Central memory CD8-positive, alpha-beta T cell (primary cell): Measurements from ENCODE around the gene CYB5RL.
A peak's percentile ranks its signal among the peaks of the same experiment; 100 is the strongest.

Experiments used
- ATAC-seq: fragments of 150-1000 bp; cut with Tn5 transposase; replicated peaks from 2 replicates; pipeline ENCODE4 v1.10.0; 2022; ENCODE audit warnings: mild to moderate bottlenecking, moderate FRiP score, moderate number of reproducible peaks; ENCODE audit not compliant: poor library complexity, severe bottlenecking; ENCODE audit errors: extremely low read depth
- DNase-seq, 2 donors: peaks; one replicate each; pipeline ENCODE4 v3.0.0; 2021; ENCODE audit warnings: low spot score in 2 of 2
- H3K27ac Mint-ChIP-seq: one replicate; pipeline ENCODE4 v1.8.0; 2022; ENCODE audit warnings: low read depth, mild to moderate bottlenecking, moderate library complexity, mixed read lengths
- H3K27me3 Mint-ChIP-seq: one replicate; pipeline ENCODE4 v1.8.0; 2022; ENCODE audit warnings: mixed read lengths
- H3K36me3 Mint-ChIP-seq: one replicate; pipeline ENCODE4 v1.8.0; 2022; ENCODE audit warnings: mild to moderate bottlenecking, moderate library complexity, mixed read lengths; ENCODE audit not compliant: insufficient read depth
- H3K4me1 Mint-ChIP-seq: one replicate; pipeline ENCODE4 v1.8.0; 2022; ENCODE audit warnings: mixed read lengths
- H3K4me3 Mint-ChIP-seq: one replicate; pipeline ENCODE4 v1.8.0; 2022; ENCODE audit warnings: mild to moderate bottlenecking, moderate library complexity, mixed read lengths
- H3K9me3 Mint-ChIP-seq: one replicate; pipeline ENCODE4 v1.8.0; 2022; ENCODE audit warnings: mixed read lengths

CYB5RL gene

DNA sequence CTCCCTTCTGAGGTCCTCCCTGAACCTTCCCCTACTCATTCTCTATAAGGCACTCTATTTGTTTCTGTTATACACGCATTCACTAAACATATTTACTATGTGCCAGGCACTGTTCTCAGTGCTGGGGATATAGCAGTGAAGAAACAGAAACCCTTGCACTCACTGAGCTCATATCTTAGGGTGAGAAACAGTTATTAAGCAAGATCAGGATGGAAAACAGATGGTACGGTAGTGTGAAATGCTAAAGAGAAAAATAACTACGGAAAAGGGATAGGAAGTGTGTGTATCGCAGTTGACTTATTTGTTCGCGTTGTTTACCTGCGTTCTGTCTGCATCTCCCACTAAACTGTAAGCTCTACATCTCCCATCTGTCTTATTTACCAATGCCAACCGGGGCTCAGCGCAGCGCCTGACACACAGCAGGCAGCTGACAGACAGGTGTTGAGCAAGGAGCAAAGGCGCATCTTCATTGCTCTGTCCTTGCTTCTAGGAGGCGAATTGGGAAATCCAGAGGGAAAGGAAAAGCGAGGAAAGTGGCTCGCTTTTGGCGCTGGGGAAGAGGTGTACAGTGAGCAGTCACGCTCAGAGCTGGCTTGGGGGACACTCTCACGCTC is 572 bp downstream of the CYB5RL start:
- Mint-ChIP-seq H3K4me3 (peak overlapping the region; percentile 93), H3K4me1 (peaks cover 36% of the 10 kb centered on the region), H3K27me3 (no peaks in the 10 kb centered on the region), H3K9me3 (no peaks in the 10 kb centered on the region), H3K36me3 (peaks cover 20% of the 10 kb centered on the region), H3K27ac (peak overlapping the region; percentile 92)
- ATAC-seq, result no peak
- DNase-seq, result no peak

DNA sequence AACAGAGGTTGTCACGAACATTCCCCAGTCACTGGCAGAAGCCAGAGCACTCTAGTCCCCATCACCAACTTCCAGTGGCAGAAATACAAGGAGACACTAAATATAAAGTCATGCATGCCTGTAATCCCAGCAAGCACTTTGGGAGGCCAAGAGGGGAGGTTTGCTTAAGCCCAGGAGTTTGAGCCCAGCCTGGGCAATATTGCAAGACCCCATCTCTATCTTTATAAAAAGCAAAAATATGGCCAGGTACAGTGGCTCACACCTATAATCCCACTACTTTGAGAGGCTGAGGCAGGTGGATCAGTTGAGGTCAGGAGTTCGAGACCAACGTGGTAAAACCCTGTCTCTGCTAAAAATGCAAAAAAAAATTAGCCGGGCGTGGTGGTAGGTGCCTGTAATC is 6.4 kb downstream of the CYB5RL start:
- no peak for ATAC-seq
- Mint-ChIP-seq H3K27ac (no peak overlapping the region), H3K9me3 (no peaks in the 10 kb centered on the region), H3K27me3 (no peaks in the 10 kb centered on the region), H3K36me3 (peaks cover 17% of the 10 kb centered on the region), H3K4me3 (no peak overlapping the region), H3K4me1 (peaks cover 5% of the 10 kb centered on the region)
- DNase-seq, result no peak

DNA sequence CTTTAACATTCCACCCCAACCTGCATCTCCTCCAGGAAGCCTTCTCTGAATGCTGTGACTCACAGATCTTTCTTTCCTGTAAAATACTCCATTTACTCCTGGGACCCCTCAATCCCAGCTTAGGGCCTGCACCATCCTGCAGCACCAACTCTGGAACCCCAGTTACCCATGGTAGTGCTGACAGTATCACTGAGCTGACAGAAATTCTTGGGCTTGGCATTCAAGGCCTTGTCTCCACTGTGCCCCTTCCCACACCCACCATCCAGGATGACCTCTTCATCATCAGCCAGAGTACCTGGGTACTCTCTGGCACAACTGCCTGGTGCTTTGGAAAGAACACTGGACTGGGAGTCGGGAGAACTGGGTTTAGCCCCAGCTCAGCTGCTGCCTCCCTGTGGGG is 8.3 kb downstream of the CYB5RL start:
- Mint-ChIP-seq H3K9me3 (no peaks in the 10 kb centered on the region), H3K4me1 (peaks cover 5% of the 10 kb centered on the region), H3K4me3 (no peak overlapping the region), H3K27me3 (no peaks in the 10 kb centered on the region), H3K36me3 (peaks cover 19% of the 10 kb centered on the region), H3K27ac (no peak overlapping the region)
- no peak for DNase-seq
- ATAC-seq, result no peak

DNA sequence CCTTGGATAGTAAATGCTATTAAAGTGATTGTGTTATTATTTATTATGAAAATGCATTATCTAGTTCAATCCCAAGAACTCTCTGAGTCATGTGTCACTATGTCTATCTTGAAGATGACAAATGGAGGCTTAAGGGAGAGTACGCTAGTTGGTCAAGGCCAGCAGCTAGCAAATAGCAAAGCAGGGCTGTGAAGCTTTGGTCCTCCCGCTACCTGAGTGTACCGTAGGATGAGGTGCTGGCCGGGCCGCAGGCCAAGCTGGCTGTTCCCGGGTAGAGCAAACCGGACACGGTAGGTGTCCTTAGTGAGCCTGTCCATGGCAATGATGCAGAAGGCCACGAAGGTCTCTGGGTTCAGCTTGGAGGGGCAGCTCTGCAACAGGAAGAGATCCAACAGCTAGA is 9.3 kb downstream of the CYB5RL start:
- no peak overlapping the region for H3K27ac Mint-ChIP-seq
- peaks cover 5% of the 10 kb centered on the region for H3K4me1 Mint-ChIP-seq
- peaks cover 19% of the 10 kb centered on the region for H3K36me3 Mint-ChIP-seq
- H3K9me3 Mint-ChIP-seq, result no peaks in the 10 kb centered on the region
- no peak overlapping the region for H3K4me3 Mint-ChIP-seq
- DNase-seq (no peak), ATAC-seq (no peak)
- no peaks in the 10 kb centered on the region for H3K27me3 Mint-ChIP-seq

DNA sequence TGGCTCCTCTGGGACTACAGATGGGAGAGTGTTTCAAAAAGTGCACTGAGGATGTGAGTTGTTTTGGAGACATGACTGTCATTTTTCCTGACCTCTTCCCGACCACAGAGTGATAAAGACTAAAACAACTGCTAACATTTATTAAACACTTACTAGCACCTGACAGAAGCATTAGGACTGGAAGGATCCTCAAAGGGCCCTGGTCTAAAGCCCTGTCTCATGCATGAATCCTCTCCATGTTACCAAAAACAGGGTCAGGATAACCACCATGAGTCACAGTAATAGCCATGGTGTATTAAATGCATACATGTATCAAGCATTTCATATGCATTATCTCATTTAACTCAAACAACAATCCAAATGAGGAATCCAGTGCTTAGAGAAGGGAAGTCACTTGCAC is 11.5 kb downstream of the CYB5RL start:
- Mint-ChIP-seq H3K27ac (no peak overlapping the region), H3K9me3 (no peaks in the 10 kb centered on the region), H3K4me3 (no peak overlapping the region), H3K4me1 (peaks cover 5% of the 10 kb centered on the region), H3K27me3 (no peaks in the 10 kb centered on the region), H3K36me3 (peaks cover 14% of the 10 kb centered on the region)
- DNase-seq (no peak), ATAC-seq (no peak)

DNA sequence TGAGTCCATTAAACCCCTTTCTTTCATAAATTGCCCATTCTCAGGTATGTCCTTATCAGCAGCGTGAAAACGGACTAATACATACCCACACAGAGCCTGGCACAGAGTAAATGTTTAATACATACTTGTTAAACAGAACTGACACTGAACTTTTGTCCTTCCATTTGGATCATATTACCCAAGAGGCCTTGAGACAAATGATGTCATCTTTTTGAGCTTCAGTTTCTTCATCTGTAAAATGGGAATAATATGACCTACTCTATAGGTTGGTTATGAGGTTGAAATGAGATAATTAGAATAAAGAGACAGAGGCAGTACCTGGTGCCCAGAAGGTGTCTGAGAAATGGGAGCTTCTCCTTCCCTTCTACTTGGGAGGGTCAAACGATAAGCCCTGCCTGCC is 13.8 kb downstream of the CYB5RL start:
- H3K36me3 Mint-ChIP-seq, result peaks cover 10% of the 10 kb centered on the region
- peaks cover 5% of the 10 kb centered on the region for H3K4me1 Mint-ChIP-seq
- no peaks in the 10 kb centered on the region for H3K27me3 Mint-ChIP-seq
- no peaks in the 10 kb centered on the region for H3K9me3 Mint-ChIP-seq
- no peak overlapping the region for H3K27ac Mint-ChIP-seq
- no peak for DNase-seq
- no peak for ATAC-seq
- H3K4me3 Mint-ChIP-seq, result no peak overlapping the region

DNA sequence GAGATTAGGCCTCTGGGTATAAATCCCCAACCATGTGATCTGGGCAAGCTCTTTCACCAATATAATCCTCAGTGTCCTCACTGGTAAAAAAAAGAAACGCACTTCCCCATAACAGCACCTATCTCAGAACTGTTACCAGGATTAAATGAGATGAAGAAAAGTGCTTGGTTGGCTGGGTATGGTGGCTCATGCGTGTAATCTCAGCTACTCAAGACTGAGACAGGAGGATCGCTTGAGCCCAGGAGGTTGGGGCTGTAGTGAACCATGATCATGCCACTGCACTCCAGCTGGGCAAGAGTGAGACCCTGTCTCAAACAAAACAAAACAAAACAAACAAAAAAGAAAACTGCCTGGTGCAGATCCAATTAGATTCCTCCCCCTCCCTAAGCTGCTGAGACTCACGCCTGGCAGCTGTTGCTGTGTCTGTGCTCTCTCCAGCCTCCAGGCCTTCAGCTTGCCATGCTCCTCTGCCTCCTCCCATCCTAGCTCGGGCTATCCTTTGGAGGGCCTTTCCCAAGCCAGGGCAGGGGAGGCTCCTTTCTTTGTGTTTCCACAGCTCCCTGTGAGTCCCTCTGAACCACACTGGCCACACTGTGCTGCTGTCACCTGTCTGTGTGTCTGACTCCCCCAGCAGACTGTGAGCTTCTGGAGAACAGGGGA is 19.0 kb downstream of the CYB5RL start:
- no peak for DNase-seq
- peaks cover 4% of the 10 kb centered on the region for H3K36me3 Mint-ChIP-seq
- H3K27ac Mint-ChIP-seq, result no peak overlapping the region
- H3K9me3 Mint-ChIP-seq, result no peaks in the 10 kb centered on the region
- no peaks in the 10 kb centered on the region for H3K27me3 Mint-ChIP-seq
- no peak for ATAC-seq
- no peak overlapping the region for H3K4me3 Mint-ChIP-seq
- no peaks in the 10 kb centered on the region for H3K4me1 Mint-ChIP-seq

DNA sequence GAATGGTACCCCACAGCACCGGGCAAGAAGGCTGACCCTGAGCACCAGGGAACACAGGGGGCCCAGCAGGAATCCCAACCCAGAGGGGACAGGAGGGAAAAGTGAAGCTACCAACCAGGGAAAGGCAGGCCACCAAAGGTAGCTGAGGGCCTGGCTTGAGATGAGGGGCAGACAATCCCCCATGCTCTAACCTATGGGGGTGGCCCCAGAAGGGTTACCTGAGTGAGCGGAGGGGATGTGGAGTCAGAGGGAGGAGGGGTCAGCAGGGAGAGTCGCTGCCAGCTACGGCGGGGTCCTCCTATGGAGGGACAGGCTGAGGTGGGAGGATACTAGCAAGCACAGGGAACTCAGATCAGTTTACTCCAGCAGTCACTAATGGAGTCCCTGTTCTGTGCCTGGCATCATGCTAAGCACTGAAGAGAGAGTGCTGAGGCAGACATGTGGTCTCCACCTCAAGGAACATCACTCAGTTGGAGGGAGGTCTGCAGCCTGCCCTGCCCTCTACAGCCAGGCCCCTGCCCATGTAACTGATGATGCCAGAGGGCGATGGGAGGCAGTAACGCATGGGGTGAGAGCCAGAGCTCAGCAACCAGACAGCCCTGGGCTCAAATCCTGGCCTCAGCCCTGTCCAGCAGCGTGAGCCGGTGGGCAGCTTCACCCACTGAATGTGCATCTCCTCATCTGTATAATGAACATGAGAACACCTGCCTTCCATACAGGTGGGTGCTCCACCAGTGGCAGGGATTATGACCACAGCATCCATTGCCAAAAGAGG is 21.3 kb downstream of the CYB5RL start:
- DNase-seq (no peak), ATAC-seq (no peak)
- Mint-ChIP-seq H3K4me1 (no peaks in the 10 kb centered on the region), H3K27me3 (no peaks in the 10 kb centered on the region), H3K27ac (no peak overlapping the region), H3K4me3 (no peak overlapping the region), H3K36me3 (peaks cover 4% of the 10 kb centered on the region), H3K9me3 (no peaks in the 10 kb centered on the region)

DNA sequence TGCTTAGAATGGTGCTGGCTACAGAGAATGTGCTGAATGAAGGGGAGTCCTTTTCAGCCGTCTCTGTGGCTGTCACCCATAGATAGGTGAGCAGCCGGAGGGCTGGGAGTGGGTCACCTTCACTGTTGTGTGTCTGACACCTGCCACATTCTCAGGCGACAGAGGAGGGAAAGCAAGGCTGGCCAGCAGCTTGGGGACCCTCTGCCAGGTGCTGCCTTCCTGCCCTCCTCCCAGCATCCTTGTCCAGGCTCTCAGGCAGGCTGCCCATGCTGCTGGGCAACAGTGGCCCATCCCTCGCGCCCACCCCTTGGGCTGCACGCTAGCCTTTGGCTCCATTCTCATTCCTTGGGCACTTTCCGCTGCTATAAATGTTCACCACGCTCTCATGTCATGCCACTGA is 22.1 kb downstream of the CYB5RL start:
- Mint-ChIP-seq H3K36me3 (peaks cover 3% of the 10 kb centered on the region), H3K4me1 (no peaks in the 10 kb centered on the region), H3K9me3 (no peaks in the 10 kb centered on the region), H3K27ac (no peak overlapping the region), H3K4me3 (no peak overlapping the region), H3K27me3 (no peaks in the 10 kb centered on the region)
- ATAC-seq (no peak), DNase-seq (no peak)

DNA sequence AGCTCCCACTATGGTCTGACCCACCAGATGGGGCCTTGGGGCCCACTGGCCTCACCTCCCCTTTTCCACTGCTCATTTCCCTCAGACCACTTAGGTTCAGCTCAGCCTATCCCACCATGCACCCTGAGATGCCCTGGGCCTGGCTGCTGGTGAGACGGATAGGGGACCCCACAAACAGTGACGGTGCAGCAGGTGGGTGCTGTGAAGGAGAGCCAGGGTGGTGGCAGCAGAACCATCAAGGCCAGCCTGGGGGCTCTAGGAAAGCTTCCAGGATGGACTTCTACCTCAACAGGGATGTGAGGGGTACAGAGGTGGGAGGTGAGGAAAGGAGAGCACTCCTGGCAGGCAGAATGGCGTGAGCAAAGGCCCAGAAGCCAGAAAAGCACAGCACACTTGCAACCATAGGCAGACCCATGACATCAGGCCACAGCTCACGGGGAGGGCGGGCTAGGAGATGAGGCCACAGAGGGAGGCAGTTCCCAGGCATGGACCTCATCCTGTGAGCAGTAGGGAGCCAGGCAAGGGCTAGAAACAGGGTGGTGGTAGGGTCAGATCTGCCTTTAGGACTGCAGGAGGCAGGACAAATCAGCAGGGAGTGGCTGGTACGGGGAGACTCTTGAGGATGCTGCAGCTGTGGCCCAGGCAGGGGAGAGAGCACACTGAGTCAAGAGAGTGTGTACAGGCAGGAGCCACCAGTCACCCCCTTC is 23.1 kb downstream of the CYB5RL start:
- ATAC-seq (no peak), DNase-seq (no peak)
- Mint-ChIP-seq H3K4me3 (no peak overlapping the region), H3K4me1 (no peaks in the 10 kb centered on the region), H3K27ac (no peak overlapping the region), H3K9me3 (no peaks in the 10 kb centered on the region), H3K27me3 (no peaks in the 10 kb centered on the region), H3K36me3 (peaks cover 3% of the 10 kb centered on the region)

DNA sequence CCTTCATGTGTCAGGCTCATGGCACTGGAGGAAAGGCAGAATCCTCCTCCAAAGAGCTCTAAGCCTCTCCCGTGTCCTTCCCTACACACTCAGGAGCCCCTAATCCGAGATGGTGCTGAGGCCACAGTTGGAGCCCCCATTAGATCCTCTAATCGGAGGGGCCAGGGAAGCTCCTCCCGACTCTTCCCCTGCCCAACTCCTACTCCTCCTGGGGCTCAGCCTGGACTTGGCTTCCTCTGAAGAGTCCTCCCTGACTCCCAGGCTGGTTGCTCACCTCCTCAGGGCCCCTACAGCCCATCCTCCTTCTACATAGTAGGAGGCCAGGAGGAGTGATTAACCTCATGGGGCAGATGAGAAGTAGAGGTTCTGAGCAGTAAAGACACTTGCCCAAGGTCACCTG is 25.7 kb downstream of the CYB5RL start:
- no peak for DNase-seq
- H3K9me3 Mint-ChIP-seq, result no peaks in the 10 kb centered on the region
- H3K27me3 Mint-ChIP-seq, result no peaks in the 10 kb centered on the region
- no peak overlapping the region for H3K27ac Mint-ChIP-seq
- H3K4me1 Mint-ChIP-seq, result no peaks in the 10 kb centered on the region
- peaks cover 3% of the 10 kb centered on the region for H3K36me3 Mint-ChIP-seq
- ATAC-seq, result no peak
- no peak overlapping the region for H3K4me3 Mint-ChIP-seq

DNA sequence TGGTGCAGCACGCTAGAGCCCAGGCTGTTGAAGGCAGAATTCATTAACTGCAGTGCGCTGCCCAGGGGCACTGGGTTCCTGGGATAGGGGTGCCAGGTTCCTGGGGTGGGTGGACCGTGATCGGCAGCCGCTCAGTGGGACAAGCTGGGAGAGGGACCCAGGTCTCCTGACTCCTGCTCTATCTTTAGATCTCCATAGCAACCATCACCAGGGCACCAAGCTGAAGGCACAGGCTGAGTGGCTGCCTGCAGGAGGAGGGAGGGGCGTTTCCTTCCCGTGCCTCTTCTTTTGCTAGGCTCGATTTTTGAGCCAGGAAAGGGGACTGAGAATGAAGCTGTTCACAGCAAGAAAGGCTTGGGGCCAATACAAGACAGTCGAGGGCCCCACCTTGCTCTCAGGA is 26.1 kb downstream of the CYB5RL start:
- Mint-ChIP-seq H3K27ac (no peak overlapping the region), H3K4me1 (no peaks in the 10 kb centered on the region), H3K4me3 (no peak overlapping the region), H3K27me3 (no peaks in the 10 kb centered on the region), H3K9me3 (no peaks in the 10 kb centered on the region), H3K36me3 (peaks cover 3% of the 10 kb centered on the region)
- no peak for ATAC-seq
- no peak for DNase-seq
